Inferior parietal cortex (tissue), 1 donor: ENCODE data around the gene TBL1Y.
"Not testable (repeated sequence)": the region's sequence is repeated elsewhere in the genome, so short reads cannot be mapped to it uniquely, and the experiment has no call there.

Experiments used
- DNase-seq: peaks from one replicate; pipeline ENCODE4 v3.0.0-alpha.2; 2016; ENCODE audit errors: extremely low spot score

The TBL1Y gene

GRCh38 chrY:6910372-6911252, at the start of gene TBL1Y:
Gene TBL1Y, plus strand, starts transcription at chrY:6910697. Its CDS starts 114,388 bp downstream, at chrY:7025085.
- DNase-seq = no peak

DNA sequence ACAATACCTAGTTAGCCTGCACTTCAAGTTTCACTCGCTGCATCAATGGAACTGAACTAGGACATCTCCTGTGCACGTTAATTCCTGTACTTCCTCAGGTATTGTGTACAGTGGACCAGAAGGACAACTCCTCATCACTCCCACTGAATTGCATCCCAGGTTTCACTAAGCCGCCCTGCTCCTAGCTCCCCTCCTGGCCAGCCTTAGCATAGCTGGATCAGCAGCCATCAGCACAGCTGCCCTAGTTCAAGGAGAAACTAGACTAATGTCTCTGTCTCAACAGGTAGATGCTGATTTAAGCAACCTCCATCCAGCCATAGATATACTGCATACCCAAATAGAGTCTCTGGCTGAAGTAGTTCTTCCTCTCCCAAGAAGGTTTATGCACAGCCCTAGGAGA, 16.0 kb upstream of the TBL1Y start:
- no peak for DNase-seq

DNA sequence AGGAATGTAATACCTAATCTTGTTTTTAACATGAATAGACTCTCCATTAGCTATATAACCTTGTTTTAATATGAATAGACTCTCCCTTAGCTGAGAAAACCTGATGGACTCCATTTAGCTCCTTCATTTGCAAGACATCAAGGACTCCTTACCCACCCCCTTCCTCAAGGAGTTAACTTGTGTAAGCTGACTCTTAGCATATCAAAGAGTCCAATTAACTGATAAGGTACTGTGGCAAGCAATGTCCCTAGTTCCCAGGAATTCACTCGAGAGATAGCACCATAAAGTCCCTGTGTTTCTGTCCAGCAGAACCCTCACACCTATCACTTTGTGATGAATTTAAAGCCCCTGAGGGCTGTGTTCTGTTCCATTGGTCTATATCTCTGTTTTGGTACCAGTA, 15.3 kb upstream of the TBL1Y start:
- no peak for DNase-seq

- DNase-seq = not testable (repeated sequence)
These were observed 8.4 kb upstream of the TBL1Y start for GRCh38 chrY:6902116-6902515.

DNA sequence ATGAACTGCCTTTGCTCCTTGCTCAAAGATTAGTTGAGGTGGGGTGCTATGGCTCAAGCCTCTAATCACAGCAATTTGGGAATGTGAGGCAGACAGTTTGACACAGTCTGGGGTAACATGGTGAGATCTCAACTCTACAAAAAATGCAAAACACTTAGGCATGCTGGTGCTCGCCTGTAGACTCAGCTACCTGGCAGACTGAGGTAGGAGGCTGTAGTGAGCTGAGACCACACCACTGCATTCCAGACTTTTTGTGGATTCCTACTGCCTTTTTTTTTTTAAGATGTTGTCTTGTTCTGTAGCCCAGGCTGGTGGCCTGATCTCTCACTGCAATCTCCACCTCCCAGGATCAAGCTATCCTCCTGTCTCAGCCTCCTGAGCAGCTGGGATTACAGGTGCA, 2.9 kb upstream of the TBL1Y start:
- no peak for DNase-seq

DNA sequence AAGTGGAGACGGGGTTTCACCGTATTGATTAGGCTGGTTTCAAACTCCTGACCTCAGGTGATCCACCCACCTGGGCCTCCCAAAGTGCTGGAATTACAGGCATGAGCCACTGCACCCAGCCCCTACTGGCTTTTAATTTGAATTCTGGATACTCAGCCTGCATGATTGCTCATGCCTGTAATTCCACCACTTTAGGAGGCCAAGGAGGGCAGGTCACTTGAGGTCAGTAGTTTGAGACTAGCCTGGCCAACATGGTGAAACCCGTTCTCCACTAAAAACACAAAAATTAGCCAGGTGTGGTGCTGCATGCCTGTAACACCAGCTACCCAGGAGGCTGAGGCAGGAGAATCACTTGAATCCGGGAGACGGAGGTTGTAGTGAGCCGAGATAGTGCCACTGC, 2.5 kb upstream of the TBL1Y start:
- DNase-seq = not testable (repeated sequence)

DNA sequence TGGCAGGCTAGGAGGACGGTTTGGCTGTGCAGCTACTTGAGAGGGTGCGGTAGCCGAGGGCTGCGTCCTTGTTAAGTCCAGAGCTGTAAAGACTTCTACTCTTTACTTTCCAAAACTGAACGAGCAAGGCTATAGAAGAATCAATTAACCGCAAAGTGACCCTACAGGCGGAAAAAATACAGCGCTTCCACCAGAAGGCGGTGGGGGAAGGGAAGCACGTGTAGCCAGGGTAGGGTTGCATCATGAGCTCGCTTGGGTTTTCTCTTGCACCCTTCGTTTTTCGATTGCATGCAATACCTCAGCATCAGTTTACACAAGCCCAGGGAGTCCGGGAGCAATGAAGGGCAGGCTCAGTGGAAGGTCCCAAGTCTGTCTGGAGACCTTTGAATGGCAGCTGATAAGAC, 1.4 kb upstream of the TBL1Y start:
- no peak for DNase-seq

GRCh38 chrY:6909856-6910255, 641 bp upstream of the TBL1Y start:
- DNase-seq = no peak

DNA sequence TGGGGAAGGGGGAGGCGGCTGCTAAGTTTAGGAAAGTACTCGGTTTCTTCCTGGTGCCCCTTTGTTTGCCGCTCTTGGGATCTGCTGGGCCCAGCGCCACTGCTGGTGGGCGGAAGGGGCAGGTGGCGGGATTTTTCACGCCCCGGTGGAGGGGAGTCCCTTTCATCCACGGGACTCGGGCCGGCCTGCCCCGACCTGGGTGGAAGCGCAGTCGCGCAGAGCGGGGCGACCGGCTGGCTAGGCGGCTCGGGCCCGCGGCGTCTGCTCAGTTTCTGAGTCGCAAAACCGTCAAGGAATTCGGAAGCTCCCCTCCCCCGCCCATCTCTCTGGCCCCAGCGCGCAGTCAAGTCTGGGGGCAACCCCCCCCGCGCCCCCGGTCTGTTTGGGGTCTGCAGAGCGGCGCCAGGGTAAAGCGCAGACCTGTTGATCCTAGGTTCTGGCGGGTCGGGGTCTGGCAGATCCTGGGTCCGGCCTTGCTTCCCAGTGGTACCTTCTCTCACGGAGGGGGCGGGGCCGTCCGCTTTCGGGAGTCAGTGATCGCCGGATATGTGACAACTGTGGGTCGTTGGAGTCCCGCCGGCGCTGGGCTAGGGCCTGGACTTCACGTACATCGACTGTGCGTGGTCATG, 870 bp downstream of the TBL1Y start, which contains the start of gene AMELY:
AMELY (minus strand) TSS at position 500 of the 629 bp plus-strand sequence. CDS start 39,144 bp downstream, outside the sequence.
- no peak for DNase-seq

DNA sequence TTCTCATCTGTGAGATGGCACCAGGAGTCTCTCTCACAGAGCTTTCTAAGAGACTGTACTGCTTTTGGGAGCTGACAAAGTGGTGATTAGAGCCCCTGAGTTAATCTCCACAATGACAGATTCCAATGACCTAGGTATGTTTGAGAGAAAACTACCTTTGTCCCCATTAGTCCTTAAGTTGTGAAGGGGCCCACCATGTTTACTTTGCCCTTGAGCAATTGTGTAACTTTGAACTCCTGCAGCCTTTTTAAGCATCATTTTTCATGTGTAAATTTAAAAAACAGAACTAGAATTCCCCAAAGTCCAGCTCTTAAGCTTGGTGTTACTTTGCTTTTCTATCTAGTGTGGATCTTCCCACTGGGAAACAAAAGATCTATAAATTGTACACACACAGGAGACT, 2.9 kb downstream of the TBL1Y start:
- no peak for DNase-seq

- no peak for DNase-seq
These were observed 10.6 kb downstream of the TBL1Y start for GRCh38 chrY:6921061-6921460.

DNA sequence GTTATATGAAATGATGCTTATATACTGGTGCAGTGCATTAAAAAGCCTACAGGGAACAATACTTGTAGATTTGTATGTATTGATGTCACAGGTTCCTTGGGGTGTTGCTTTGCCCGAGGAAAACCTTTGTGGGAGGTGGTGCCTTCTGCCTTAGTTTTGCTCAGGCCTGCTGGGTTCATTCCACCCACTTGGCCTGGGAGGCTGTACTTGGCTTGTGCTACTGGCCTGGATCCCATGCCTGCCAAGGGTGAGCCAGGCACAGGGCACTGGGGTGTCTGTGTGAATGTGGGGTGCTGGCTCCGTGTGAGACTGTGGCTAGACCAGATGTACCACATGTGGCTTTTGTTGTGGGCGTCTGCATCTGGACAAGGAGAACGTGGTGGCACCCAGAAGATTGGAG, 17.8 kb downstream of the TBL1Y start:
- DNase-seq = no peak

- DNase-seq = no peak
These were observed 18.7 kb downstream of the TBL1Y start for GRCh38 chrY:6929237-6929636.

DNA sequence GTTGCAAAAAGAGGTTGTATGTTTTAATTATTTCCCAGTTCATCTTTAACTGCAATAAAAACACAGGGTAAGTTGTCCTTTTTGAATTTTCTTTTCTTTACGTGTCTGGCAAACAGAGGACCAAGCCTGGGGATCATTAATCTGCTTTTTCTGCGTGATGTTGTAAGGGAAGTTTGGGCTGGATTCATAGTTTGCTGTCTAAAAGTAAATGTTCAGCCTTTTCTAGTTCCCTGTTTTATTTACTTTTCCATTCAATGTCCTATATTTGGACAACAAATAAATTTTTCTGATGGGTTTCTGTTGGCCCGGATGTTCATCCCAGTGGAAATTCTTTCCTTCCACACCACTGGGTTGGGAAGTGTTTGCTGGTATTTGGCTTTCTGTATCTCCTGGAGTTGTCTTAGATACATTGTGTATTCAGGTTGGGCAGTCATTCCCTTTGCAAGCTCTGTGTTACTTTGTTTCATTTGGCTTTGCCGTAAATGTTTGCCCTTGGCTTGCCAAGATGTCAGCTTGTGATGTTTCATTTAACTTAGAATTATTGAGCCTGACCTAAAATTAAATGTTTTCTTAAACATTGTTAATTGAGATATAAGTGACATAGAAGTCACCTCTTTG, 21.4 kb downstream of the TBL1Y start:
- DNase-seq = no peak

DNA sequence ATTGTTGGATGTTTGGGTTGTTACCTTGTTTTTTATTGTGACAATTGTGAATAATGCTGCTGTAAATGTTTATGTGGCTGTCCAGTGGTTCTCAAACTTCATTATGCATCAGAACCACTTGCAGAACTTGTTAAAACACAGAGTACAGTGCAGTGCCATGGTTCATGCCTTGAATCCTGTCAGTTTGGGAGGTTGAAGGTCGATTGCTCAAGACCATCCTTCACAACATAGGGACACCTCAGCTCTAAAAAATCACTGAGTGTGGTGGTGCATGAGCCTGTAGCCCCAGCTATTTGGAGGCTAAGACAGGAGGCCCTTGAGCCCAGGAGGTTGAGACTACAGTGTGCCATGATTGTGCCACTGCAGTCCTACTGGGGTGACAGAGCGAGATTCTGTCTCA, 25.0 kb downstream of the TBL1Y start:
- DNase-seq = no peak

- no peak for DNase-seq
These were observed 37.2 kb downstream of the TBL1Y start for GRCh38 chrY:6947695-6948094.

- DNase-seq = no peak
These were observed 37.9 kb downstream of the TBL1Y start for GRCh38 chrY:6948378-6948777.

- no peak for DNase-seq
These were observed 39.5 kb downstream of the TBL1Y start for GRCh38 chrY:6949947-6950346.

DNA sequence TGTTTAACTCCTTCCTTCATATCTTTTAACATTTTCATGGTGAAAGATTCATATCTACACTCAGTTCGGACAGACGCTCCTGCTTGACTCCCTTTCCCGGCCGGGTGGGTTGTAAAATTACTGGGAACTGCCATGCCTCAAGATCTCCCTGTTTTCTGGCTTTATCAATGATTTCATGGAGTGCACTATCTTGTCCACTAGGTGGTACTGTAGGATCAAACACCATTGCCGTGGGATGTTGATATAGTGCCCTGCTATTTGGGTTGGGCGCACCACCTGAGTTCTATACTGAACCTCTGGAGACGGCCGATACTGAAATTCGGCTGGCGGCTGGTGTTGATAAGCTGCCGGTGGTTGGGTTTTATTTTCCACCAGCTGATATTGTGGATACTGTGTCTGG, 54.2 kb downstream of the TBL1Y start:
- peak; percentile 42 for DNase-seq

- no peak for DNase-seq
These were observed 56.0 kb downstream of the TBL1Y start for GRCh38 chrY:6966521-6966920.

- DNase-seq = no peak
These were observed 57.2 kb downstream of the TBL1Y start for GRCh38 chrY:6967736-6968135.

GRCh38 chrY:6968191-6968590, 57.7 kb downstream of the TBL1Y start:
- no peak for DNase-seq
